ENCODE results near the gene MEF2D.

The MEF2D gene

DNA sequence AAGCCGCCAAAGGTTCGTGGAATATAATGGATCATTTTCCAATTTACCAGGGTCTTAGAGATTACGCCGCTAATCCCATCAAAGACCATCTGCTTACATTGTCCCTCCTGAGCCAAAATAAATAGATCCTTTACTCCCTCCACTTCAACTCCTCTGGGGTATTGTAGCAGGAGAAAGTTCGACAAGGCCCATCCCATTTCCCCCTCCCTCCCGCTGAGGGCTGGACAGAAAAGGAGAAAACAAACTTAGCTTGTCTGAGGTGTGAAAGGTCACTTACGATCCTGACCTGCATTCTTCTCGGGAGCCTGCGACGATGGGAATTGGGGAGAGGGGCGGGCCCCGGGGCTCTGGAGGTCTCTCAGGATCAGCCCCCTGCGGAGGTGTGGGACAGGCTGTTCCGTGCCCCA, 60.8 kb downstream of the MEF2D start:
- no peak for DNase-seq

DNA sequence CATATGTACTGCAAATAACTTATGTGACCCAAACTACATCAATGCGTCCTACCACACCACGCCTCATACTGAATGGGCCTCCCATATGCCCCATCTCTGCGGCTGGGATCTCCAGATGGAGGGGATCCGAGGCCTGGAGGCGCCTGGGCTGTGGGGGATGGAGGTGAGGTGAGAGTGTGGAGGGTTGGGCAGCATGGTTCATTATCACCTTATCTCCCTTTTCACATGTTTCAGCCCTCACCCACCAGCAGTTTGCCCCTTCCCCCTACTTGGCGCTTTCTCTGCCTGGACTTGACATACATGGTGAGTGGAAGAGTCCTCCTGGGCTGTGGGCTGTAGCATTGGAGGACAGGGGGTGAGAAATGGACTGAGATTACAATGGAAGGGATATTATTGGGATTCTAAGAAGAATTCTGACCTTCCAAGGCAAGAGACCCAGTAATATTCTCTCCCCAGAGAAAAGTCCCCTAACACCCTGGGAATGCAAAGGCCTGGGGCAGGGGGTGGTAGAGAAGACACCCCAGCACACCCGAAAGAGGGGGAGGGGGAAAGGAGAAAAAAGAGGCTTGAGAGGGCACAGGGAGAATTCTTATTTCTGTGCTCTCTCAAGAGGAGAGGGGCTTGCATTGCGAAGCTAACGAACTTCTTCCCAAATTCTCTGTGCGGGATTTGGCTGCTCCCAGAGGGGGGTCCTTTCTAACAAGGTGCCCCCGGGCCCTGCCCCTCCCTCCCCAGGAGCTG, 61.4 kb downstream of the MEF2D start:
- no peak for DNase-seq

DNA sequence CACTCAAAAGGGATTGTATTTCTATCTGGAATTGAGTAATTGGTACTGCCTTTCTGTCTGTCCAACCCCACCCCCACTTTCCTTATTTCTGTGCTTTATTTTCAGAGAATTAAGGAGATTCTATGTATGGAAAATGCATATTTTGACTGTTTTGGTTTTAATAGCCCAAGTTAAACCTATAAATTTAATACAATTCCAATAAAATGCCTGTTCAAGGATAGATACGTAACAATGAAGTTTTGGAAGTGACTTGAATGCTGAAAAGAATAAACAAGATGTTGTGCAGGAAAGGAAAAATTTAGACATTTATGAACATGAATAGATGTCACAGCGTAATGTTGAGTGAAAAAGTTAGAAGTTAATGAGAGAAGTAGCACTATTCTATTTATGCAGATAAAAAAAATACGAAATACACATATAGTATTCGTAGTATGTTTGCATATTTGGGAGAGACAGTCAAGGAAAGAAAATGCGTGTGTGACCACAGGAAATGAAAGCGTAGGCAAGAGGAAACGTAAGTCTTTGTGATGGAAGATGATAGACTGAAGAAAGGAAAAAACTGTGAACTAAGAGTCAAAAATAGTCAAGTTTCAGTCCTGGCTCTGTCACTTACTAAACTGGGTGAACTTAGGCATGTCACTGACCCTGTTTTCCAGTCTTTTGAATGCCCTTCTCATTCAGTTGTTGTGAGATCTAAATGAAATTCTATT, 62.1 kb downstream of the MEF2D start:
- DNase-seq, result no peak

DNA sequence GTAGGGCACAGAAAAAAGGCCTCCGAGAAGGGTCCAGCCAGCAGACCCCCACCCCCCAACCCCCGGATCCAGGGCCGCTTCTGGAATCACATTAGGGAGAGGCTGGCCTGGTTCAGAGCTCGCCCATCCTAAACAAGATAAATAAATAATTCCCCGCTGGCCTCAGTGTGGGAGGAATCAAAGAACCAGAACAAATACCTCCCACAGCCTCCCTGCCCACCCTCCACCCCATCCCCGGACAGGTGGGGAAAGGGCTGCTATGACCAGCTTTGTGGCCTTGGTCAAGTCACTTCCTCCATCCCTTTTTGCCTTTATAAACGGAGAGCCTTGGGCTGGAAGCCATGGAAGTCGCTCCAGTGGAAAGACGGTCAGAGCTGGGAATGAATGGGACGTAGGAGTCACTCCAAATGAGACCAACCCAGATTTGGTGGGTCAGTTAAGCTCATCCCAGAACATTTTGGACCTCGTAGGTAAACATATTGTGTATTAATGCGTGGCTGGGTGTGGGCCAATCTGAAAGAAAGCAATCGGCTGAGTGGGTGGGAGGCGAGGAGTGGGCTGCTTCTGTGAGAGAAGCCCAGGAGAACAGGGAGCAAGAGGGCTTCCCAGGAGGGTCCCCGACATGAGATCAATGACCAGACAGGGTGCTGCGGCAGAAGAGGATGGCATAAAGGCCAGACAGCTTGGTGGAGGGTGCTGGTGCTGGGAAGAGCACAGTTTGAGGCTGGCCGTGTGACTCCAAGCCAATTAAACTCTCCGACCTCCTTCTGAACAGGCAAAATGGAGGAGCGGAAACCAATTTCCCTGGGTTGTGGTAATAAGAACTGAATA, 63.3 kb downstream of the MEF2D start:
- DNase-seq, result no peak

DNA sequence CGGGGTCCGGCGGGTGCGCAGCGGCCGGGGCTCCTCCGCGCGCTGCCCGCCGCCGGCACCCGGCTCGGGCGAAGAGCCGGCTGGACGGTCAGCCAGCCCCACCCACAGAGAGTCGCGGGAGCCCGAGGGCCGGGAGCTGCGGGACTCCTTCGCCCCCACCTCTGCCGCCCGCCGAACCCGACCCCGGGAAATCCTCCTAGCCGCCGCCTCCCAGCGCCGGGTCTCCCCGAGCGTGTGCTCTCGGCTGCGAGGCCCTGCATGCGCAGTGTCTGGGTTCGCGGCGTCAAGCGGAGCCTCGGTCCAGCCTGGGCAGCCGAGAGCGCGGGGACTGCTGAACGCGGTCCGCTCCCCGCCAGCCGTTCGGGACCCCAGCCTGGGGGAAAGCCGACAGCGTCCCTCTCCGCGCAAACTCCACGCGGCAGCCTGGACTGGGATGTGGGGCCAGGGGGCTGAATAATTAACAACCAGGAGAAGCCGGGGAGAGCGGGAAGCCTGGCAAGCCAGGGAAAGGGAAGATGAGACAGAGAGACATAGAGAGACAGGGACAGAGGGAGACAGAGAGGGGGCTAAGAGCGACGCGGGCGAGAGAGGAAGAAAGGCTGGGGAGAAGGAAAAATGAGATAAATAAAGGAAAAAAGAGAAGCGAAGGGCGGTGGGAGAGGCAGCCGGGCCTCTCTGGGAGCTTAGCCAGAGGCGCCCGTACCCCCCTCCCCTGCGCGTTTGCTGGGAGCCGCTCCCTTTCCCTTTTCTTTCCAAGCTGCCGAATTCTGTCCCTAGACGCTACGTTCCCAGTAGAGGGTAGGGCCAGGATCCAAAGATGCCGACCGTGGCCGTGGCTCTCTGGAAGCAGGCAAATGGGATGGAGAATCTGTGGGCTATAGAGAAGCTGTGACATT, 64.2 kb downstream of the MEF2D start:
- no peak for DNase-seq

DNA sequence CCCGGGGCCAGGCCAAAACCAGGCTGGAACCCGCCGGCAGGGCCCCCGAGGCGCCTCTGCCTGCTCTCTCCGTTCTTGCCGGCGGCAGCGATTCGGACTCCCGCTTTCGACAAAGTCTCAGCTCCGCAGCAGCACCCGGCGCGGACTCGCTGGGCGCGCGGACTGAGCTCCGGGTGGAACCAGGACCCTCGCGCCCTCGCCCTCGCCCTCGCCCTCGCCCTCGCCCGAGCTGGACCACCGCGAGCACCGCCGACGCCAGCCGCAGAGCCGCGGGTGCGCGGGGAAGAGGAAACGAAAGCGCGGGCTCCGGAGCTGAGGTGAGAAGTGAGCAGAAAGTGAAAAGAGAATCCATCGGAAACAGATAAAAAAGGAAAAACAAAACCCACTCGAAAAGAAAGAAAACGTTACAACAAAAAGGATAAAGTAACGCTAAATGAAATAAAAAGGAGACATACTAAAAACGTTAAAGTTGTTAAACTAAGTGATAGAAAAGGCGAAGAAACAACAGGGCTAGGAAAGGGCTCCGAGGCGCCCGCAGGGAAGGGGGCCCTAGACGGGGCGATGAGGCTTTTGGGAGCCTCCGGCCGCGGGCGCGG, 64.9 kb downstream of the MEF2D start:
- DNase-seq, result no peak

DNA sequence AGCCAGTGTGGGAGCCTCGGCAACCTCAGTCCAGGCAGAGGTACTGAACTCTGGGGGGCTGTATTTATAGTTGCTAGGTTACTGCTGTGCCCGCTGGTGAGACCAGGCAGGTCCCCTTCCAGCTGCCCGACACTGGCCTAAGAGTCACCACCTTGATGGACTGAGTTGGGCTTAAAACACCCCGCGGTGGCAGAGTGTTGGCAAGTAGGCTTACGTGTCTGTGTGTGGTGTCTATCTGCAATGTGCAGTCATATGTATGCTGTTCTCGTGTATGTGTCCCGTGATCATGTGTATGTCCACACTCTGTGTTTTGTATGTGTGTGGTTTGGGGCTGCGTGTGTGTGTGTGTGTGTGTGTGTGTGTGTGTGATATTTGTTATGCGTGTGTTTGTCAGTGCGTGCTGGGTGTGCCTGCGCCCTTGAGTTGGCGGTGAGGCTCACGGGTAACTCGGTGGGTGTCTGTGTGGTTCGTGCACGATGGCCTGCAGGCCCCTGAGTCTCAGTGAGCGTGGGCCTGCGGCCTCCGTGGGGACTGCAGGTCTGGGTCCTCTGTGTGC, 65.5 kb downstream of the MEF2D start:
- DNase-seq, result no peak

DNA sequence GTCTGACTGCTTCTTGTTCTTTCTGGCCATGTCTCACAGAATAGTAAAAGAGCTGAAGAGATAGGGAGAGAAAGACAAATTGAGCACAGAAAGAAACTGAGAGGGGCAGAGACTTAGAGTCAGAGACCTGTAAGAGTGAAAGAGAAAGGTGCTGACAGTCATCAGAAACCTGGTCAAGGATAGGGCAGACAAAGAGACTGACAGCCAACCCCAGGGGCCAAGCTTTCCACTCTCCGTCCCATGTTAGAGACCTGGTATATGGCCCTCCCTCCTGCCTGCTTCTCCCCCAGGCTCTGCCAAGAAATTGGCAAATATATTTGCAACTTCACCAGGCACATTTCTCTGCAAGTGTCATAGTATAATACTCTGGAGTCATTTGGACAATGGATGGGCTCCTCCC, 67.0 kb downstream of the MEF2D start:
- no peak for DNase-seq

DNA sequence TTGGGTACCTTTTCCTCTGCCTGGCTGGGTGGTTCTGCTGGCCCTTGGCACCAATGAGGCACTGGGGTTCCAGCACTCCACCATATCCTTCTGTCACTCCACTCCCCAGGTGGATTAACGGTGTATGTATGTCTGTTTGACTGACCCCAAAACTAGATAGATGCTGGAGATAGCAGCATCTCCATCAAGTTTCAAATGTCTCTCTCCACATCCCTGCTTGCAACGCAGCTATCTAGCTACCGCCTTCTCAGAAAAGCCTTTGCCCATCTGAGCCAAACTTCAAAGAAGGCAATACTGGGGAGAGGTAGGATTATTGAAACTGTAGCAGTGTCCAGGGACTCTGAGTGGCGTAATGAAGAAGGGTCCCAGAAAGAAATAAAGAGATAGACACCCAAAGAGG, 67.5 kb downstream of the MEF2D start:
- DNase-seq, result no peak

DNA sequence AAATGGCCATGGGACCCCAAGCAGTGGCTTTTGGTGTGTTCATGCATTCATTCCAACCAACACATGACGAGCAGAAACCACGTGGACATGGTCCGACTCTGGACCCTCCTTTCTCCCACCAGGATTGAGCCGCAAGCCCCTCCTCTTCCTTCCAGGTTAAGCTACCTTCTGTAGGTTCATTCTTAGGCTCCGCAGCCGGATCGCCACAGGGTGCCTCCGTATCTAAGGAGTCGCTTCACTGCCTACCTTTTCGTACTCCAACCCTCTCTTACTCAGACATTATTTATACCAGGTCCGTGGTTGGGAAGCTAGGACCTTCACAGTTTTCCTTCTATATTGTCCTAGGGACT, 67.9 kb downstream of the MEF2D start:
- DNase-seq, result no peak

DNA sequence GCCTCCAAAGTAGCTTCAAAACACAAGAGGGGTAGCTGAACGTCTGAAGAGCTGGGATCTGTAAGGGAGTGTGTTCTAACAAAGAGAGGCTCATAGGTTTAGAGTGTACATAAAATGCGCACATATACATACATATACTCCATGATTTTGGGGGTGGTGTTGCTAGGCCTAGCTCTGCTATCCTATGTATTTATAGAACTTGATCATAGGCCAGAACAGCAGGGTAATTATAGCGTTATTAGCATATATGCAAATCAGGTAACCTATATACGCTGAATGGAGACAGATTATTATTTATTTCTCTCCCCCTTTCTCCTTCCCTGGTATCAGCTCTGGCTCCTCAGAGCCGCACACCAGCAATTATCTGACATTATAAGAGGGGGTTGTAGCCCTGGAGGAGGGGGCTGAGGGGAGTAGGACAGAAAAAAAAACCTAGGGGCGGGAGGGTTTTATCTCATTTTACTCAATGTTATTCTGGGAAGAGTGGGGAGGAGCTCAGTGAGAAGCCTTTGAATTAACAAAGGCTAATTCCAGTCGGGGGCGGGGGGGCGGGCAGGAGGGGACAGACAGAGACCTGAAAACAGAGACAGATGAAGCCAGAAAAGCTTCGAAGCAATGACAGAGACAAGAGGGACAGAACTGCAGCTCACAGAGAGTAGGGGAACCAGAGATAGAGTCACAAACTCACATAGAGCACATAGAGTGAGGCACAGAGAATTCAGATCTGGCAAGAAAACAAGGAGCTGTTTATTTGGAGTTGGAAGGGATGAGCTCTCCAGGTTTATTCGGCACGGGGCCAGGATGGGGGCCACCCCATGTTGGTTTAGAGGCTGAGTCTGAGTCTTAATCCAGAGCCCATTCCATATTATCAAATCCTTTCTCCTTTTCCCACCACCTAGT, 68.6 kb downstream of the MEF2D start:
- no peak for DNase-seq

DNA sequence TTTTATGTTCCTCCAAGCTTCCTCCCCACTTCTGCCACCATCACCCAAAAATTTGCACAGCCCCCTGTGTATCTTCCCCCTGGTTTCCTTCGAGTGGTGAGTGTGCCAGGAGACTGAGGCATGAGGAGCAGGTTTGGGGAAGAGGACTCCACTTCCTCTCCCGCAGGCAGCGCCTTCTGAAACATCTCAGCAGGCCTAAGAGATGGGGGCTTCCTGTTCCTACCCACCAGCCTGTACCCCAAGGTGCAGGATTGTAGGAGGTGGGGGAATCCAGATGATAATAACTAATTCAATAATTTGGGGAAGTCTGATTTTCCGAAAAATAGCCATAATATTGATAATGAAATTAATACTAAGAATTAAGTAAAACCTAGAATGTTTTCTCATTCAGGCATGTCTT, 69.2 kb downstream of the MEF2D start:
- no peak for DNase-seq

DNA sequence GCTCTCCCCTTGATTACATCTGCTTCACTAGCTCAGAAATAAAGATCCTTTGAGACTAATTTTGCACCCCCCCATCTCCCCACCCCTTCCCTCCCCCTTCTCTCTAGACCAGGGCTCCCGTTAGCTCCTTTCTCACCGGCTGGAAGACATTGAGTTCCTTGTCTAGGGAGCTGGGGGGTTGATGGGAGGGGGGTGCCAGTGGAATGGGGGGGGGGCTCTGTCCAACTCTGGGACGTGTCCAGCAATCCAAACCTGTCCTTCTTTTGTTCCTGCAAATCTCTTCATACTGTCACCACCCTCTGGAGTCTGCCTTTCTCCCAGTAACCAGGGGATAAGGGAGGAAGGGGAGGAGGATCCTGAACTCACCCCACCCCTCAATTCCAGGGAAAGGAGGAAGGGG, 69.7 kb downstream of the MEF2D start:
- DNase-seq, result no peak

DNA sequence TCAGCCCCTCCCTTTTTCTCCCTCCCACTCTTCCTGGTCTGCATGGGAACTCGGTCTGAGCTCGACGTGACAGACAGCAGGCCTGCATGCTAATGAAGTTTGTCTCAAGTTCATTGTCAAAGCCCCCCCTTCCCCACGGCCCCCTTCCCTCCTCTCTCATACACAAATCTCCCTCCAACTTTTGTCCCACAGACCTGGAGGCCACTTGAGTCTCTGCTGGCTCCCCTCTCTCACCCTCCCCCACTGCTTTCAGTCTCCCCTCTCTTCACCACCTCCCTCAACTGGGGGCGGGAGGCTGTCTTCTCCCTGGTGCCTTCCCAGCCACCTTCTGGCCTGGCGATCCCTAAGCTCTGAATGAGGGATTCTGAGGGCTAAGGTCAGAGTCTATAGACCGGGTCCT, 70.3 kb downstream of the MEF2D start:
- DNase-seq, result no peak

DNA sequence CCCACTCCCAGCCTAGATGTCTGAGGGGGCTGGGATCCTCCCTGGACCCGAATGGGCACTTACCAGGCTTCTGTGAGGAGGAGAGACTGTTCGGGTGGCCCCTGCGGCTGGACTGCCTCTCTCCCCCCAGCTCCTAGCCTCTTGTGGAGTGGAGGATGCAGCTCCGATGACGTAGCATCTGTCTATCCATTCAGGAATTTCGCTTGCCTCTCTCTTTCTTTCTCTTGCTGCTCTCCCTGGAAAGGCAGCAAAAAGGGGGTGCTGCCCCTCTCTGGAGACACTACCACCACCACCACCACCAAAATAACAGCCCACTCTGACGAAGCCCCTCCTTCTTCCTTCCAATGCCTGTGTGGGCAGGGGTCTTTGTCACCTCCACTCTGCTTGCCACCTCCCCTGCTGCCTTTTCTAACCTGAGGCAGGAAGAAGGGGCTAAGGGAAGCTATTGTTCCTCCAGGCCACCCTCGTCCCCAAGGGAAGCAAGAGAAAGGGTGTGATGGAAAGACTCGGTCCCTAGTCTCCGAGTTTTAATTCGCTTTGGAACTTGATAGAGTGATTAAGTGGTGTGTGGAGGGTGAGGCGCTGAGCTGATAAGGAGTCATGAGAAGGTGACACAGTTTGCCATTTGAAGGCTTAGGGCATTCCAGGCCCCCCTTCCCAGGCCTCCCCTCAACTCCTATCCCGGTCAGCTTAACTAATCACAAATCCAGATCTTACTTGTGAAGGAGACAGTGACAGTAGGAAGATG, 71.1 kb downstream of the MEF2D start:
- no peak for DNase-seq

DNA sequence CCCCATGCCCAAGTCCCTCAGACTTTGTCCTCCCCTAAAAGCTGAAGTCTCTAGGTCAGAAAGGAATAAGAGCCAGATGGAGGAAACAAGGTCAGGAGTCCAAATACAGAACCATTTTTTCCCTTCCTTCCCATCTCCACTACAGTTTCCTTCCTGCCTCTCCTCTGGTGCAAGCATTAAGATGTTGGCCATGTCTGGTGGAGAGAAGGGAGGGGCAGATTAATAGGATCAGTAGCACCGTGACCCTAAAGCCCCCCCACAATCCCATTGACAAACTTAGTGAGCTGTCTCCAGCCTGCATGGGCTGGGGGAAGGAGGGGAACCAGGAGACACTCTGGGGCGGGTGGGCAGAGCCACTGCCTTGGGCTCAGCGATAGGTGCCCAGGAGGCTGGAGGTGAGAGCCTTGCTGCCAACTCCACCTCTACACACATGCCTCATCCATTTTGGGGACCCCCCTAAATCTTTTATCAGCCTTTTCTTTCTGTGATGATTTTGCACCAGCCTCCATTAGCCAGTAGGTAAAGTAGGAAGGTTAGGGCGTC, 71.8 kb downstream of the MEF2D start:
- DNase-seq, result no peak

DNA sequence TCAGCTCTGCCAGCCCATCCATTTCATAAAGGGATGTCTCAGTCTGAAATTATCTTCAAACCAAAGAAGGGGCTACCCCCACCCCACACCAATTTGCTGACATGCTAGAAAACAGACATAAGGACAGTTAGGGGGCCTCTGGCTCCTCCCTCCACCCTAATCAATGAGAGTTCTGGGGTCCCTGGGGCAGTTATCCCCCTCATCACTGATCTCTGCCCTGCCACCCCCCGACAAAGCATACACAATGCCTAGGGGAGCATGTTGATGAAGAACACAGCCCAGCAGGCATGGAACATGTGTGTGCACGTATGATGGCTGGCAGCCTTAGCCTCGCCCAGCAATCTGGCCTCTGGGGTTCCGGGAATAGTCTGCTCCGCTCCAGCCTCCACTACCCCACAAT, 72.6 kb downstream of the MEF2D start:
- no peak for DNase-seq

DNA sequence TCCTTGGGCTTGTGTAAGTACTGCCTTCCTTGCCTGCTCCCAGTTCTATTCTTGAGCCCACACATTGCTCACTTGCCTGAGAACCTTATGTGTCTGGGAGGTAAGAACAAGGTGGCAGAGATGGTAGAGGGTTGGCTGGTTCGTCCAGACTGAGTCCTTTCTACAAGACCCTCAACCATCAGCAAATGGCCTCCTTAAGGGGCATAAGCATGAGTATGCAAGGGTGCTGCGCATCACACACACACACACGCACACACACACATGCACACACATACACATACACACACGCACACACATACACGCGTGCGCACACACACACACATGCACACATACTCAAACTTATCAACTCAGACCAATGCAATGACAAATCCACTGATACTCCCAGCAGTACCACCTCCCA, 74.6 kb downstream of the MEF2D start:
- DNase-seq, result no peak

DNA sequence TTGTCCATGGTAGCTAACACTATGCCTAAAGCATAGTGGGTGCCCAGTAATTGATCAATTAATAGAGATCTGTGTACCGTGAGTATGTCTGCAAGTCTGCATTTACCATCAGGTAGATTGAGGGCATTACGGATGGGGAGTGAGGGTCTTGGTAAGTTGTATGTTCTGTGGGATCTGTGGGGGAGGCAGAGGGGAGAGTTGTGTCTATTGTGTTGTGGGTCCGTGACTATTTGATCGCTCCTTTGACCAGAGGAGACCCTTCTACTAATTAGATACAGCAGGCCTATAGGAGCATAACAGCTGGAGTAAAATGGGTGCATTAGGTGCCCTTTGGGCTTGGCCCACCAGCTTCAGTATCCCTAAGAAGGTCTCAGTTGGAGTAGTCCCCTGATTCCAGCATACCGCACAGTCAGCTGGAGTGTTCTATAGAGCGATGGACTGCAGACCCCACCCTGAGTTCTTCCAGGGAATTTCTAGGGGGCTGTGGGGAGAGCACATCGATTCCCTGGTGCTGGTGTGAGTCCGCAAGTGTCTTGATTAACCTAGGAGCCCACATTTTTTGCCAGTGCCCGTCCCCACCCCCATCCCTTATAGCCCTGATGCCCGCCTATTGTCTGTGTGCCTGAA, 75.7 kb downstream of the MEF2D start:
- DNase-seq, result no peak

Data from NCI-H1048 (cell line).